Endothelial cell of umbilical vein (primary cell): Measurements from ENCODE around the gene CFAP99. TPM values are rescaled to one million over a fixed set of nuclear protein-coding genes. Genes with fewer than 3 reads are reported as not detected.

ENCODE experiments used
- BruUV-seq: library from RNA; stranded (reverse); fragments of 400-500 nt; replicated peaks from 2 replicates; lab custom pipeline; 2021; lab: Mats Ljungman, UMichigan
- CTCF ChIA-PET: fragments of 300-600, 350-600 bp; sonication (Branson Sonifier 250); formaldehyde crosslinking; loops from one replicate; lab custom pipeline; 2021; ENCODE audit warnings: antibody characterized with exemption, inconsistent platforms; lab: Charles Lee
- POLR2A ChIA-PET: fragments of 300-600, 350-600 bp; sonication (Branson Sonifier 250); formaldehyde crosslinking; loops from one replicate; lab custom pipeline; 2021; ENCODE audit warnings: antibody characterized with exemption, inconsistent platforms; lab: Charles Lee
- DNase-seq: peaks from one replicate; pipeline ENCODE4 v3.0.0-alpha.2; 2011; ENCODE audit warnings: low read depth, low spot score
- FAIRE-seq: peaks from 2 replicates; lab custom pipeline; 2011; peaks lifted over from hg19 to GRCh38; lab: Jason Lieb, UNC
- H2AFZ ChIP-seq: 2 replicates; pipeline ENCODE4 v1.6.0; 2012; ENCODE audit warnings: low read depth, low read length, control low read depth, inconsistent platforms
- H3K27ac ChIP-seq: 2 replicates; pipeline ENCODE4 v1.5.1; 2011; ENCODE audit warnings: low read depth, mild to moderate bottlenecking, control low read depth, low read length, moderate library complexity; ENCODE audit not compliant: insufficient read depth
- H3K27me3 ChIP-seq, 2 experiments: 2 replicates each; pipeline versions ENCODE4 v1.6.0 to v1.6.1; 2011; ENCODE audit warnings: low read length in 2 of 2, mixed read lengths in 1 of 2; ENCODE audit not compliant: control insufficient read depth in 2 of 2, insufficient read depth in 2 of 2
- H3K36me3 ChIP-seq, 2 experiments: 2 replicates in 1 of 2; 3 replicates in 1 of 2; pipeline ENCODE4 v1.5.1; 2011; ENCODE audit warnings: low read length in 2 of 2, mild to moderate bottlenecking in 1 of 2, moderate library complexity in 1 of 2; ENCODE audit not compliant: control insufficient read depth in 2 of 2, insufficient read depth in 2 of 2; ENCODE audit errors: extremely low read depth in 1 of 2
- H3K4me1 ChIP-seq: 3 replicates; pipeline ENCODE4 v1.5.1; 2011; ENCODE audit warnings: mild to moderate bottlenecking, low read length; ENCODE audit not compliant: control insufficient read depth, insufficient read depth; ENCODE audit errors: extremely low read depth
- H3K4me2 ChIP-seq: 2 replicates; pipeline ENCODE4 v1.6.1; 2011; ENCODE audit warnings: low read length, control low read depth, mixed read lengths; ENCODE audit not compliant: insufficient read depth
- H3K4me3 ChIP-seq, 3 experiments: fragments of 200-600 bp in 1 of 3; sonication (generic), shearing (Covaris generic) in 1 of 3; replicated peaks in 1 of 3; 2 replicates each; pipeline ENCODE4 v1.5.1; 2011 to 2016; ENCODE audit warnings: control low read depth in 3 of 3, low read length in 3 of 3, mild to moderate bottlenecking in 2 of 3, inconsistent platforms in 1 of 3, low read depth in 1 of 3, moderate library complexity in 1 of 3; ENCODE audit not compliant: insufficient read depth in 1 of 3
- H3K79me2 ChIP-seq: 2 replicates; pipeline ENCODE4 v1.6.0; 2012; ENCODE audit warnings: low read length, inconsistent platforms; ENCODE audit not compliant: control insufficient read depth, insufficient read depth
- H3K9ac ChIP-seq: replicated peaks from 2 replicates; pipeline ENCODE3; 2011; ENCODE audit warnings: low read length, control low read depth; ENCODE audit not compliant: insufficient read depth; ENCODE audit errors: extremely low read depth
- H3K9me1 ChIP-seq: replicated peaks from 3 replicates; pipeline ENCODE4 v1.6.0; 2011; ENCODE audit warnings: mild to moderate bottlenecking, low read length; ENCODE audit not compliant: control insufficient read depth, insufficient read depth; ENCODE audit errors: extremely low read depth
- H3K9me3 ChIP-seq: replicated peaks from 2 replicates; pipeline ENCODE4 v1.5.1; 2012; ENCODE audit warnings: low read length, inconsistent platforms; ENCODE audit not compliant: control insufficient read depth, insufficient read depth
- H4K20me1 ChIP-seq: replicated peaks from 2 replicates; pipeline ENCODE3; 2011; ENCODE audit warnings: mild to moderate bottlenecking, low read length; ENCODE audit not compliant: control insufficient read depth, insufficient read depth; ENCODE audit errors: extremely low read depth
- EZH2 ChIP-seq: IDR thresholded peaks from 2 replicates; pipeline ENCODE4 v1.6.1; 2012; ENCODE audit warnings: borderline replicate concordance, low read depth, mild to moderate bottlenecking, moderate library complexity, low read length, inconsistent platforms; ENCODE audit not compliant: severe bottlenecking
- FOS ChIP-seq: IDR thresholded peaks from 2 replicates; pipeline ENCODE4 v1.6.1; 2011; ENCODE audit warnings: mild to moderate bottlenecking, low read length, moderate library complexity, borderline replicate concordance; ENCODE audit not compliant: insufficient read depth
- GATA2 ChIP-seq: IDR thresholded peaks from 2 replicates; pipeline ENCODE4 v1.7.0; 2011; ENCODE audit warnings: low read depth, mild to moderate bottlenecking, moderate library complexity, mixed read lengths, low read length; ENCODE audit not compliant: insufficient read length, insufficient read depth
- JUN ChIP-seq: IDR thresholded peaks from 2 replicates; pipeline ENCODE4 v1.6.1; 2011; ENCODE audit warnings: borderline replicate concordance, low read depth; ENCODE audit not compliant: insufficient read length, insufficient read depth
- MYC ChIP-seq: IDR thresholded peaks from one replicate; pipeline ENCODE4 v1.6.1; 2011; ENCODE audit warnings: mild to moderate bottlenecking, low read depth, low read length
- POLR2A ChIP-seq: IDR thresholded peaks from 2 replicates; pipeline ENCODE4 v1.6.1; 2012; ENCODE audit warnings: low read depth, mild to moderate bottlenecking, control low read depth, low read length
- POLR2AphosphoS5 ChIP-seq: IDR thresholded peaks from 2 replicates; pipeline ENCODE4 v1.6.1; 2012; ENCODE audit warnings: low read depth, mild to moderate bottlenecking, control low read depth, low read length, moderate library complexity; ENCODE audit not compliant: insufficient read depth
- dilution Hi-C: fragments of 300-500 bp; cut with MboI; formaldehyde crosslinking; loops from one replicate; pipeline ENCODE4 v1.15.0; 2019; ENCODE audit warnings: low sequenced_read_pairs; ENCODE audit not compliant: extremely low pct_ligation_motif_present
- intact Hi-C: fragments of 100-400 bp; cut with micrococcal nuclease; formaldehyde crosslinking; loops from one replicate; pipeline ENCODE4 v1.10.0; 2022
- polyA plus RNA-seq, 4 experiments: library from polyadenylated mRNA; depleted of rRNA in 3 of 4; stranded (reverse) in 3 of 4; unstranded in 1 of 4; fragments of >200 nt; gene quantifications; 2 replicates each; pipeline versions ENCODE4 v1.2.1 to v1.2.3, GENCODE V29; 2011 to 2012; ENCODE audit warnings: missing spikeins in 1 of 4
- total RNA-seq: library from RNA; stranded (reverse); gene quantifications from 2 replicates; pipeline ENCODE4 v1.2.3, GENCODE V29; 2021
- TF ChIP-seq, protein P1 (sequence below), 2 donors: IDR thresholded peaks; 1 replicate in 1 of 2; 2 replicates in 1 of 2; pipeline ENCODE4 v1.5.1; 2011; ENCODE audit warnings: low read length in 2 of 2, mild to moderate bottlenecking in 2 of 2, moderate library complexity in 2 of 2, control low read depth in 1 of 2, inconsistent platforms in 1 of 2, low read depth in 1 of 2; ENCODE audit not compliant: insufficient read depth in 1 of 2; ENCODE audit errors: extremely low read depth in 1 of 2
- TF ChIP-seq, protein P2 (sequence below): IDR thresholded peaks from 2 replicates; pipeline ENCODE4 v1.6.1; 2011; ENCODE audit not compliant: insufficient read depth, insufficient read length

Gene CFAP99
- total and polyA plus RNA-seq, 2 donors (not counting 3 experiments of a cell fraction or from before 2014, with no cell fraction given): 0.03 TPM; not detected in 1

DNA sequence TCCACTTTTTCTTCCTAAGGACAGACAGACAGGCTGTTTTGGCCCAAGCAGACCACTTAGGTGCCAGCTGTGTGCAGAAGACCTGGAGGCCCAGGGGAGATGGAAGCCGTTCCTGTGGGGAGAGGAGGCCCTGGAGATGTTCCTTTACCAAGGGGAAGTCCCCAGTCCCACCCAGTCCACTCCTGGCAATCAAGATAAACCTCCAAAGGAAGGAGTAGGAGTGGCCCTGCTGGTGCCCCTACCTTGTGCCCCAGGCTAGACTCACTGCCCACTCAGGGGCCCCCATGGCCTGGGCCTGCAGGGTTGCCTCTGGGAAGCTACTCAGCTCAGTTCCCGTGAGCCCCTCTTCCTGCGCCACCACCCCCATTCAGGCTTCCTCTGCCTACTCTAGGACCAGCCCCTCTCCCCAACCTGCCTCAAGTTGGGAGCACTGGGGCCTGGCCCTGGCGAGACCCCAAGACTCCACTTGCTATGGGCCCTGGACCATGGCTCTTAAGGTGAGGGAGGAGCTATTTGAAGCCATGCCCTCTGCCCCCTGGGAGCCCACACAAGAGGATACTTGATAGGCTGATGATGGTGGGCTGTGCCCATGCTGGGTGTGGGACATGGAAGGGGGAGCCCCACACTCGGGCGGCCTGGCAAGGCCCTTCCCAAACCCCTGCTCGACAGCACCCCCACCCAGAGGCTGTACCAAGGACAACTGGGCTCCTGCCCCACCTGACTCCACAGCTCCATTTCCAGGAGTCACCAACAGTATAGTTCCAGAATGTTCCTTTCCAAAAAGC lies 25.4 kb downstream of the CFAP99 start:
- Histone ChIP-seq H3K4me3 (no peak overlapping the region), H3K9me1 (no peaks in the 10 kb centered on the region), H2AFZ (no peak overlapping the region), H3K9me3 (no peaks in the 10 kb centered on the region), H3K79me2 (no peaks in the 10 kb centered on the region), H3K4me2 (no peak overlapping the region), H4K20me1 (no peaks in the 10 kb centered on the region), H3K36me3 (no peaks in the 10 kb centered on the region), H3K4me1 (no peaks in the 10 kb centered on the region), H3K9ac (no peak overlapping the region), H3K27me3 (no peaks in the 10 kb centered on the region), H3K27ac (no peak overlapping the region)
- intact Hi-C loops (no loop called here), dilution Hi-C loops (no loop called here)
- no TSS peak for BruUV-seq
- CTCF ChIA-PET: interaction anchor here (1.0 to 9.8 kb wide), 4 partner anchors 51 to 224 kb away, joined by 3 to 149 read pairs (median 3); partner anchors contain the start of gene MXD4
- FAIRE-seq (no peak), DNase-seq (no peak)
- no peak for TF ChIP-seq EZH2
- TF ChIP-seq MYC: no peak
- no peak for TF ChIP-seq POLR2AphosphoS5
- TF ChIP-seq, protein P1, sequence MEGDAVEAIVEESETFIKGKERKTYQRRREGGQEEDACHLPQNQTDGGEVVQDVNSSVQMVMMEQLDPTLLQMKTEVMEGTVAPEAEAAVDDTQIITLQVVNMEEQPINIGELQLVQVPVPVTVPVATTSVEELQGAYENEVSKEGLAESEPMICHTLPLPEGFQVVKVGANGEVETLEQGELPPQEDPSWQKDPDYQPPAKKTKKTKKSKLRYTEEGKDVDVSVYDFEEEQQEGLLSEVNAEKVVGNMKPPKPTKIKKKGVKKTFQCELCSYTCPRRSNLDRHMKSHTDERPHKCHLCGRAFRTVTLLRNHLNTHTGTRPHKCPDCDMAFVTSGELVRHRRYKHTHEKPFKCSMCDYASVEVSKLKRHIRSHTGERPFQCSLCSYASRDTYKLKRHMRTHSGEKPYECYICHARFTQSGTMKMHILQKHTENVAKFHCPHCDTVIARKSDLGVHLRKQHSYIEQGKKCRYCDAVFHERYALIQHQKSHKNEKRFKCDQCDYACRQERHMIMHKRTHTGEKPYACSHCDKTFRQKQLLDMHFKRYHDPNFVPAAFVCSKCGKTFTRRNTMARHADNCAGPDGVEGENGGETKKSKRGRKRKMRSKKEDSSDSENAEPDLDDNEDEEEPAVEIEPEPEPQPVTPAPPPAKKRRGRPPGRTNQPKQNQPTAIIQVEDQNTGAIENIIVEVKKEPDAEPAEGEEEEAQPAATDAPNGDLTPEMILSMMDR (IDR thresholded peaks at IDR 0.05; ENCODE audit: extremely low read depth in 1 of 2, insufficient read depth in 1 of 2, low read depth in 1 of 2, low read length in 2 of 2): no peak
- no peak for TF ChIP-seq FOS
- TF ChIP-seq GATA2: no peak
- TF ChIP-seq POLR2A: no peak
- TF ChIP-seq, protein P2, sequence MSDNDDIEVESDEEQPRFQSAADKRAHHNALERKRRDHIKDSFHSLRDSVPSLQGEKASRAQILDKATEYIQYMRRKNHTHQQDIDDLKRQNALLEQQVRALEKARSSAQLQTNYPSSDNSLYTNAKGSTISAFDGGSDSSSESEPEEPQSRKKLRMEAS: no peak
- no peak for TF ChIP-seq JUN
- POLR2A ChIA-PET: interaction anchor here (0.6 kb wide), 1 partner anchor 19 kb away, joined by 3 read pairs; no protein-coding TSS in a partner anchor
